Right hindlimb (tissue), 1 donor: ENCODE measurements around the gene CLMN.
A peak's percentile ranks its signal among the peaks of the same experiment; 100 is the strongest.
"Not testable (repeated sequence)": the region's sequence is repeated elsewhere in the genome, so short reads cannot be mapped to it uniquely, and the experiment has no call there.

ENCODE experiments used
- DNase-seq: peaks from one replicate; pipeline ENCODE4 v3.0.0-alpha.2; 2018

Gene CLMN

GRCh38 chr14:95189367-95190132, 130.2 kb downstream of the CLMN start:
- peak; percentile 58 for DNase-seq

DNA sequence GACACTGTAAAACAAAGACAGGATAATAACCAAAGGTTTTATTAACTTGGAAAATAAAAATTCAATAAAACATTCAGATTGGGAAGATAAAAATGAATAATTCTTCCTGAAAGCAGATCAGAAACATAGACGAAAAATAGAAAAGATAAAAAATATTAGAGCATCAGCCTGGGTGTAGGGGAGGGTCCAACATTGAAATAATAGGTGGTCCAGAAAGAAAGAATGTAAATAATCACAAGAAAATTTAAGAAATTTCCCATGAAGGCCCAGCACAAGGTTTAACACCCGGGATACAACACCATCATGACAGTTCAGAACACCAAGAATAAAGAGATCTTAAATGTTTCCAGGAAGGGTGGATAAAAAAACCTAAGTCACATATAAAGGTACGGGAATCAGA, 131.3 kb downstream of the CLMN start:
- no peak for DNase-seq

DNA sequence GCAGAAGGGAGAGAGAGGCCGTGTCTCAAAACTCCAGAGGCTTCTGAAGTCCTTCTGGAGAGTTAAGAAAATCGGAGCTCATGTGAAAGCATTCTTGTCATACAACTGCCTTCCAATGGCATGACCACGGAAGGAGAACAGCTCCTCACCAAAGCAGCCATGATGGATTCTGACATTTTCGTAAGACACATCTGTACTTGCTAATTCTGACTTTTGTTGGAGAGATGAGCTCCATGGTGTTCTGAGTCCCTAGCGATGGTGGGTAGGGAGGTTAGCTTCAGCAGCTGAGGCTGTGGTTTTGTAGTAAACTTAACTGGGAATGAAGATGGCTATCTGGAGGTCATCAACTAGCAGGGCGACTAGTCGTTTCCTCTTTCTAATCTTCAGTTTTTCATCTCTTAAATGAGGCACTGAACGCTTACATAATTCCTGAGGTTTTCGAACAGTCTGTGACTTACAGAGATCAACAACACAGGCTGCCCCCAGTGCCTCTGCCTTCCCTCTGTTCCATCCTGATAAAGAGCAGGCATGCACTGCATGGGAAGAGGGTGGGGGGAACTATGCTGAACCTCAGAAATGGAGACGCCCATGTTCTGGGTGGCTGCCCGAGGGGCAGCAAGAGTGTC, 133.8 kb downstream of the CLMN start:
- no peak for DNase-seq

DNA sequence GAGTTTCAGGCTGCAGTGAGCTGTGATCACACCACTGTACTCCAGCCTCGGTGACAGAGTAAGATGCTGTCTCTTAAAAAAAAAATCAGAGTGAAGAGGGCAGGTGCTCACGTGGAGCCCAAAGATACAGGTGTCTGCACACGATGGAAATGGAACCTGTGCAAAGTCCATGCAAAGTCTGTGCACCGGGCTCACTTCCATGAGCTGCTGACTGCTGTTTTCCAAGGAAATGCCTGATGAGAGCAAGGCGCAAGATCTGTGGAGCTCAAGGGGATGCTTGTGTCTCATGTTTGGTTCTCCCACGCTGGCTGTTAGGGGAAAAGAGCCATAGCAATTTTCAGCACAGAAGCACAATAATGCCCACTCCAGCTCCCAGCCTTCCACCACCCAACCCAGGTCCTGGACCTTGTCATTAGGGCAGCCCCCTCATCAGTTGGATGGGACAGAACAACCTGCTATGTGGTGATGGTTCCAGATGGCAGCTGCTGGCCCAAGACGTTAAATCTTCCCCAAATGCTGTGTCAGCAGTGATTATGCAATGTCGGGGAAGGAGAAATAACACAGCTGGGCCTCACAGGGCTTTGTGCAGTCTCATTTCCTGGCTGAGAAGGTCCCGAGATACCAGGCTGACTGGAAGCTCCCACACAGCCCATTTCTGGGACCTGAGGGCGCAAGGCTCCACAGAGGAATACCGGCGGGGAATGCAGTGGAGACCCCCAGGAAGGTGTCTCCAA, 134.5 kb downstream of the CLMN start:
- peak; percentile 43 for DNase-seq

DNA sequence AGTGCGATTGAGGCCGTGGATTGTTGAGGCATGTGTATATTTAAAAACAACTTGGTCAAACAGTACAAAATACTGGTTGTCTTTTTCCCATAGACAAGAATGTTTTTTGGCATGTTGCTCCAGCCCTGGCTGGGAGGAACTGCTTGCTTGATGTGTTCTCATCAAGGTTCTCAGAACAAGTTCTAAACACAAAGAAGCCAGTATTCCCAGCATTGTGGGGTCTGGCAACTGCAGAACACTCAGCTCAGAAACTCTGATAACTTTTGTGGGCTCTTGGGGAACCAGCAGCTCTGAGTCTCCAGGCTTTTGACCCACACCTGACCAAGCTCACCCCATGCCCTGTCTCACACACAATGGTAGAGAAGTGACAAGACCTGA, 135.3 kb downstream of the CLMN start:
- DNase-seq, result peak; percentile 30

GRCh38 chr14:95183532-95184412, 135.9 kb downstream of the CLMN start:
- no peak for DNase-seq

- no peak for DNase-seq
Observed at GRCh38 chr14:95183082-95183481, 136.6 kb downstream of the CLMN start.

- DNase-seq, result no peak
Observed at GRCh38 chr14:95182379-95182778, 137.3 kb downstream of the CLMN start.

GRCh38 chr14:95180966-95181741, 138.6 kb downstream of the CLMN start:
- no peak for DNase-seq

DNA sequence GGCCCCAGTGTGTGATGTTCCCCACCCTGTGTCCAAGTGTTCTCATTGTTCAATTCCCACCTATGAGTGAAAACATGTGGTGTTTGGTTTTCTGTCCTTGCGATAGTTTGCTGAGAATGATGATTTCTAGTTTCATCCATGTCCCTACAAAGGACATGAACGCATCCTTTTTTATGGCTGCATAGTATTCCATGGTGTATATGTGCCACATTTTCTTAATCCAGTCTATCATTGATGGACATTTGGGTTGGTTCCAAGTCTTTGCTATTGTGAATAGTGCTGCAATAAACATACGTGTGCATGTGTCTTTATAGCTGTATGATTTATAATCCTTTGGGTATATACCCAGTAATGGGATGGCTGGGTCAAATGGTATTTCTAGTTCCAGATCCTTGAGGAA, 144.0 kb downstream of the CLMN start:
- DNase-seq, result not testable (repeated sequence)

DNA sequence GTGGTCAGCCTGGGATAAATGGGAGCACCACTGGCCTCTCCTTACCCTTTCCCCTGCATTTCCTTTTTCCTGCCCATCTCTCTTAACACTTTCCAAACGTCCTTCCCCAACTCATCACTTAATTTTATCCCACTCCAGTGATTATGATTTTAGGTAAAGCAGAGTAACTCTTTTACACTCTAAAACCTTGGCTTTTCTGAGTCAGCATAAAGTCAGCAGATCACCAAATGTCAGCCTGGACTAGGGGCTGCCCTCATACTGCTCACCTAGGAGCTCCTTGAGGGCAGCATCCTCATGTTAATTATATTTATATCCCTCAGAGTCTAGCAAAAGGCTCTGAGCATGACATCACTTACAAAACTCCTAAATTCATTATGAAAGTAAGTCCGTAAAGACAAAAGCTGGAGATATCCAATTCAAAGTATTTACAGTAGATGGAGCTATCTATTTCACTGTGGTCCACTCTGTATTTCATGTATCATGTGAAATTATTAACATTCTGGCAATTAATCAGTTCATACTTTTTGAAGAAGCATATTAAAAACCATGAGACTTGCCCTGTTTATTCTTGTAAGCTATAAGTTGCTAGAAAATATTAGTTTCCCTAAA, 145.4 kb downstream of the CLMN start:
- no peak for DNase-seq

GRCh38 chr14:95173518-95173917, 146.2 kb downstream of the CLMN start:
- no peak for DNase-seq

DNA sequence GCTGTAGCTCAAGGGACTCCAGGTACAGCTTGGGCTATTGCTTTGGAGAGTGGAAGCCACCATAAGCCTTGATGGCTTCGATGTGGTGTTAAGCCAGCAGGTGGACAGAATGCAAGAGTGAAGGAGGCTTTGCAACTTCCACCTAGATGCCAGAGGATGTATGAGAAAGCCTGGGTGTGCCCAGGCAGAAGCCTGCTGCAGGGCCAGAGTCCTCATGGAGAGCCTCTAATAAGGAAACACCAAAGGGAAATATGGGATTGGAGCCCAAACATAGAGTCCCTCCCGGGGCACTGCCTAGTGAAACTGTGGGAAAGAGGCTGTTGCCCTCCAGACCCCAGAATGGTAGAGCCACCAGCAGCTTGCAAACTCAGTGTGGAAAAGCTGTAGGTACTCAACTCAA, 152.5 kb downstream of the CLMN start:
- no peak for DNase-seq

DNA sequence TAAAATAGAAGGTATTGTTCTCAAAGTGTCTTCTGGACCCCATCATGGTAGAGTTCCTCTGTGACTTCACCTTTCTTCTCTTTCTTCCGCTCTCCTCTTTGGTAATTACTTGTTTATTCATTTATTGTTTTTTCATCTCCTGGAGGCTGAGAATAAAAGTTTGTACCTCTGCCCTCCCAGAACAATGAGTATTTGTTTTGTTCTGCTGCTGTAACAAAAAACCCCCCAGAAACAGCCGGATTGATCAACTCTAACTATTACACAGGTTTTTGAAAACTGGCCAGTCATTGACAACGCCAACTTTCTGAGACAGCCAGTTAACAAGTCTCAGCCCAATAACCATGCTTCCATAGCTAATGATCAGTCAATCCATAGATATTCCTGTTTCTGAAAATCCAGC, 154.2 kb downstream of the CLMN start:
- DNase-seq, result no peak

GRCh38 chr14:95164506-95164905, 155.2 kb downstream of the CLMN start:
- no peak for DNase-seq

- DNase-seq, result no peak
Observed at GRCh38 chr14:95163666-95164065, 156.0 kb downstream of the CLMN start.

DNA sequence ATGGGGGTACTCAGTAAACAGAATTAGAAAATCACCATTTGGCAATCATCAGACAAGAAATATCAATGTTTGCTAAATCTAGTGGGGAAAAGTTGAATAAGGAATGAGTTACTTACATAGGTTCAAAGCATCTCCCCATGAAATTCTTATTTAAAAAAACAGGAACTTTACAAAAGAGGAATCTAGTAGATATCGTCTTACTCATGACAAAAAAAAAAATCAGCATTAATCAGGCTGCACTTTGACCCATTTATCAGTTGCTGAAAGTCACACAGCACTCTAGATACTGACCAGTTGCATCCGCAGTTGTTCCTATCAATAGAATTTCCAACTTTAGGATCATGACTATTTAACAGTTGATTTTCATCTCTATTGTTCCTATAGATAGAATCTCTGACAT, 156.6 kb downstream of the CLMN start:
- no peak for DNase-seq

DNA sequence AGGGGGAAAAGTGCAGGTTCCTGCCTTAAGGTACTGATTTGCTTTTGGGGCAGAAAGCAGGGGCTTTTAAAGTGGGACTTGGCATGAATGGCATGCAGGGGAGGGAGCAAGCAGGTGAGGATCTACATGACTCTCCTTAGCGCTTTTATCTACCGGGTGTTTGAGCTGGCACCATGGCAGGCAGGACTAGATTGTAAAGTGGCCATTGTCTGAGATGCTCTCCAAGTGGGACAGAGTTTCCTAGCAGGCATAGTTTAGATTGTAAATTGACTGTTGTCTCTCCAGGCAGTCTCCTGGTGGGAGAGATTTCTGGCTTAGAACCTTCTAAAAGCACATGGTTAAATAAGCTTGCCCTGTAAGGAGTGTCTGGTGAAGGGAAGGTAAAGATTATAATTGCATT, 157.1 kb downstream of the CLMN start:
- DNase-seq, result no peak

DNA sequence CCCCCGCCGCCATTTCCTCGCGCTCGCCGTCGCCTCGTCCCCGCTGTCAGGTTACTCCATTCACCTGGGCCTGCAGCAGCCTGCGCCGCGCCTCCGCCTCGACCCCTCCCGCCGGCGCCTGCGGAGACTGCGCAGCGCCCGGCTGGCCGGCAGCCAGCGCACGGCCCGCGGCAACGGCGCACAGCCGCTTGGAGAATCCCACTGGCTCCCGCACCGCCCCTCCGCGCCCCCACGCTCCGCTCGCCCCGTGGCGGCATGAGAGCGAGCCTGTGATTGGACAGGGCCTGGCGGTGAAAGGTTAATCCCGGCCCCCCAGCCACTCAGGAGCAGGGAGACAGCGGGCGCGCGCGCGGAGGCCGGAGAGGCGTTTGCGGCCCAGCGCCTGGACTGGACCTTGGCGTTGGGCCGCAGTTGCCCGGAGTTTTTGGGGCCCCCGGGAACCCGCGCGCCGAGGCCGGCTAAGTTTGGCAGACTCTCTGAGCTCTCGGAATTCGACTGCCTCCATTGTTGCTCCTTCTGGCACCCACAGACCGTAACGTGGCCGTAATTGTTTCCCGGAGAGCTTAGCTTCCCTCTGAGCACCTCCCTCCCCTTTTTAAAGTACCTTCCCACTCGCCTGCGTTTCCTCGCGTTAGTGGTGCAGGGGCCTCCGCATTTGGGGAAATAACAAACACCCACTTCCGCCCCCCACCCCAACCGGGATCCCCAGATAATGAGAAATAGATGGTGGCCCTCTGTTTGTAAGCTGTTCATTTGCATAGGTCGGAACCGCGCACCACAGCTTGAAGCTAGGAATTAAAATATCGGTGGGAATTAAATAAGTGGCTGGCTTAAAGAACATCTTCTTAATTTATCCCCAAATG, 162.2 kb downstream of the CLMN start, which contains the start of gene DICER1:
DICER1 (minus strand) TSS at position 203 of the 863 bp plus-strand sequence. CDS start 24,071 bp downstream, outside the sequence.
- DNase-seq, result peak; percentile 98

DNA sequence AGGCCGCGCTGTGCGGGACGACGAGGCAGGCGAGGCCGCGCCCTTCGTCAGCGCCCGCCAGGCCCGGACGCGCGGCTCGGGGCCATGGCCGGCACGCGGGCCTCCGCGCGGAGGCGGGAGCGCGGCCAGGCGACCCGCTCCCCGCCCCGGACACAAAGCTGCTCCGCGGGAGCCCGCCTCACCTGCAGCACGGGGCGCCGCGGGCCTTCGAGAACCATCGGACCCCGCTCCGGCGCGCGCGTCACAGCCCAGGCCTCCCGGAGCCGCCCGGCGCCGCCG, 162.7 kb downstream of the CLMN start:
- no peak for DNase-seq
